NCI-H2107 treated with DMSO at 0.1 percent for 48 hours (cell line): ENCODE data around the gene GNL2.
A peak's percentile ranks its signal among the peaks of the same experiment; 100 is the strongest.
"Not testable (repeated sequence)": the region's sequence is repeated elsewhere in the genome, so short reads cannot be mapped to it uniquely, and the experiment has no call there.

Source experiments
- DNase-seq: peaks from one replicate; lab custom pipeline; 2025; ENCODE audit not compliant: unreplicated experiment; lab: John Stamatoyannopoulos, UW

GNL2 gene

DNA sequence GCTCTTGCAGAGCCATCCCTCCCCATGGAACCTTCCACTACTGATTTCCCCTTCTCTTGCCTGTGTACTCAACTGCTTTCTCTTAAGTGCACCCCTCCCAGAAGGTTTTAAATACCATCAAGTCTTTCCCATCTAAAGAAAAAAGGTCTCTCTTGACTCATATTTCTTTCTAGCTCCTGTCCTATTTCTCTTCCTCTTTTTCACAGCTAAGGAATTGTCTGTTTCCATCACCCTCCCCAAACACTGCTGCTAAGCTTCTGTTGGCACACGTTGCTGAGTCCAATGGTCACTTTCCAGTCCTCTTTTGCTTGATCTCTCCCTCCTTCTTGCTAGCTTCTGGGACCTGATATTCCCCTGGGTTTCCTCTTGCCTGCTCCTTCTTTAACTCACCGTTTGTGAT lies 13.3 kb upstream of the GNL2 start:
- no peak for DNase-seq

DNA sequence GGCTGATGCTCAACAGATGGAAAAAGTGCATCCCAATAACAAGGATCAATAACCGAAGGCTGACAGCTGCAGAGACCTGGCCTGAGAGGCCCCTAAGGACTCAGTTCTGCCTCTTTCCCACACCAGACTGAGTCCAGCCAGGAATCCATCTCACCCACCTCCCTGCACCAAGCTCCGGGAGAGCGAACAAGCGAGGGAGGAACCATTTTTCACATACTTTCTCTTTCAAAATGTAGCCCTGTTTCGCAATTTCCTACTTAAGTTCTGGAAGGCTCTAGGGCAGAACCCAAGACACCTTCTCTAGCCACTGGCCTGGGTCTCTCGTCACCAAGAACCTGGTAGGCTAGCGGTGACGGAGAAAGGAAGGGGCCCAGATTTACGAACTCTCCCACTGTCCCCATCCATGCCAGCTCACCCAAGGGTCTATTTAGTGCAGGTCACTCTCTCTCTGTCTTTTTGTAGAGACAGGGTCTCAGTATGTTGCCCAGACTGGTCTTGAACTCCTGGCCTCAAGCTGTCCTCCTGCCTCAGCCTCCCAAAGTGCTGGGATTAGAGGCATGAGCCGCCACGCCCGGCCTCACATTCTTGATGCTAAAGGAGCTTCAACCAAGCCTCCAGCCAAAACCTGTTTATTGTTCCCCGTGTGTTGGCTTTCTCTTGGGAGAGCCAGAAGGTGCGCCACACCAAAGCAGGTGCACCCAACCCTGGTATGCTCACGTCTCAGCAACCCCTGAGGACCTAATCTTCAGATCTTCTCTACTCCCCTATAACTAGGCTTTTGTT lies 10.9 kb upstream of the GNL2 start:
- DNase-seq = no peak

DNA sequence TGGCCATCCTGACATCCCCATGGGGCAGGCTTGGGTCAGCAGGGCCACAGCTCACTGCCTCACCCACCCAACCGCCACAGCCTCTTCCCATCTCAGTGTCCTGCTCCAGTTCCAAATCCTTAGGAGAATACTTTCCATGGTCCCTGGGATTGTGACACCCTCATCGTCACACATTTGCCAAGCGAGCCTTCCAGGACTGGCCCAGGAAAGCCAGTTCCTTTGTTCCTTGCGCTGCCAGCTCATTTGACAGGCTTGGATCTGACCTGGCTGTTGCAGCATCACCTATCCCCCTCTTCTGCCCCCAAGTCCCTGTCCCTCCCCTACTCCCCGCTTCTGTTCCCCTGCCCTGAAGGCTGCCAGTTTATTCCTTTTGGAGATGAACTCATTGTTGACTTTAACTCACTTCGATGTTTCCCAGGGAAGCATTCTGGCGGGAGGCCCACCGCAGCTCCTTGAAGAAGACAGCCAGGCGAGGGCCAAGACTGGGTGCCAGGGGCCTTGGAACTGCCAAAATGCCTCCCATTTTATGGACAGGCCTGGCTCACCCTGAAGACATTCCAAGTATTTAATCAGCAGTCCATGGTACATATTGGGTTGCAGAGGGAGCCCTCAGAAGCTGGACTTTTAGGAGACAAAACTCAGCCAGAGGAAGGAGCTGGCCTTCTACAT lies 10.2 kb upstream of the GNL2 start:
- DNase-seq = no peak

DNA sequence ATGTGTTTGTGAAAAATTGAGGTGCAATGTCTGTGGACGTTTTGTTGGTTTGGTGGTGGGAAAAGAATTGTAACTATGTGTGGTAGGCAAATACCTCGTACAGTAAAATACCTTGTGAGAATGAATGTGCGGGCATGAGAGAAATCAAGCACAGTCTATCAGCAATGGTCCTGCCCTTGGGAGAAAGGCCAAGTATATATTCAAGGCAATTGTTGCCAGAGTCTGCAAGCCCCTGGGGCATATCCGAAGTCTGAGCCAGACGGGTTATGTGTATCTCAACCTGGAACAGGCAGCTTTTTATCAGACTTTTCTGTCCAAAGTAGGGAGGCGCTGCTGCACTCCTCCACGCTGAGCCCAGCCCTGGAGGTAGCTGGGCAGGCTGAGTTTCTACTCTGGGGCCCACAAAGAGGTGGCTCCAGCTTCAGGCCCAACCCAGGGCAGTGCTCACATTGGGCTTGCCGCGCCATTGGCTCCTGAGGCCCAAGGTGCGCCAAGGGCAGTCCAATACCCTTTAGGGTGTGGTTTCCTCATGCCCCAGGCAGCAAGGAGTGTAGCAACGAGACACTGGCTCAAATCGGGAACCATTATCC lies 9.4 kb upstream of the GNL2 start:
- no peak for DNase-seq

DNA sequence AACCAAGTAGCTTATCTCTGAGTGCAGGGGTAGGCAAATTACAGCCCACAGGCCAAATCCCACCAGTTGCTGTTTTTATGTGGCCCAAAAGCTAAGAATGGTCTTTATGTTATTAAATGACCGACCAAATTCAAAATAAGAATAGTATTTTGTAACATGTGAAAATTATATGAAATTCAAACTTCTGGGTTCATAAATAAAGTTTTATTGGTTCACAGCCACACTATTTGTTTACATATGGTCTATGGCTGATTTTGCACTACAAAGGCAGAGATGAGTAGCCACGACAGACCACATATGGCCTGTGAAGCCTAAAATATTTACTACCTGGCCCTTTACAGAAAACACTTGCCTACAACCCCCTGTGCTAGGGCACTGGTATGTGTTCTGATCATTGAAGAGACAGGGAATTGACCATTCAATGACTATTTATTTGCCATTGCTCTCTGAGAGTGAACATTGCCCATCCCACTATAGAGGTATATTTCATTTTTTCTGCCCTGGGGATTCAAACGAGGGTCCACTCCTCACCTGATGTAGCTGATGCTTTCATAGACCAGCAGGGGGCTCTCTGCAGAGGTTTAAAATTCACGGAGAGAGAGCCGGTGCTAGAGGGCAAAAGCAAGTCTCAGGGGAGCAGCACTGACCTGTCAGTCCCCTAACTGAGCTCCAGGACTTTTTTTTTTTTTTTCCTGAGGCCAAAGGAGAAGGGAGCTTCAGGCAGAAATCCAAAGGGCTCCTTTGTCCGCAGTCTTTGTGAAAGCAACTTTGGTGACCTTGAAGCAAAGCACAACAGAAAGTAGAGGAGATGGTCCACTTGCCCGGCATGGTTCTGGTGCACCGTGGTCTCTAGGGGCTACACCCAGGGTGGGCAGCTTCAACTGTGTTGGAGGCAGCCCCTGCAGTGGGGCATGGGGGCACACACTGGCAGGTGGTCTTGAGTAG lies 7.3 kb upstream of the GNL2 start:
- DNase-seq = peak; percentile 5

DNA sequence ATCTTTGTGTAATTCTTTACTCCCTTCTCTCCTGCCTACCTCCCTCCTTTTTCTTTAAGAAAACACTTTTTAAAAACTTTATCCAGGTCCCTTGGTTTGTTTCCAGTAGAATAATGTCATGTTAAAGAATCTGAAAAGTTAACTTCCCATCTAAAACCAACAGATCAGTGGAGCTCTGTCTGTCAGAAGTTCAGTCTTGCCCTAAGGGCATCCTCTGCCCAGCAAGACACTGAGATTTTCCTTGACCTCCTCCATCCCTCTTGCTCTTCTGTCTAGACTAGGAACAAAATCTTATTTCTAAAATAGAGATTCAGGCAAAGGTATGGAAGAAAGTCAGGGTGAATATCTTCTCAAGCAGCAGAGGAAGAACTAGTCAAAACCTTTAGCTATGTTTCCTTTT lies 5.7 kb upstream of the GNL2 start:
- no peak for DNase-seq

DNA sequence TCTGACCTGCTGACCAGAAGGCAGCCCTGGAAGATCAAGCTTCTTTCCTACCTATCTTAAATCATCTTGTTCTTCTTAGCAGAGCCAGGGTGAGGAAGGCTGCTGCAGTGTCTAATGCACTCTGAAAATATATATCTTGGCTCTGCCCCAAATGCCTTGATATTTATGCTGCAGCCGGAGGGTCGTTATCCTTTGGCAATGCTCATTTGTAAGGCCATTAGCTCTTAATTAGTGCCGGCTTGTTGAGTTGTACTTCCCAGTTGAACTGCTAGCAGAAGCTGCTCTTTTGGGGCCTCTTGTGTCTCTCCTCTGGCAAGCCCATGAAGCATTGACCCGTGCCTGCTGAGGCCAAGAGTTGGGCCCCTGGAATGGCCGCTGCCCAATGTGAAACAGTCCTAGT lies 4.2 kb upstream of the GNL2 start:
- no peak for DNase-seq

DNA sequence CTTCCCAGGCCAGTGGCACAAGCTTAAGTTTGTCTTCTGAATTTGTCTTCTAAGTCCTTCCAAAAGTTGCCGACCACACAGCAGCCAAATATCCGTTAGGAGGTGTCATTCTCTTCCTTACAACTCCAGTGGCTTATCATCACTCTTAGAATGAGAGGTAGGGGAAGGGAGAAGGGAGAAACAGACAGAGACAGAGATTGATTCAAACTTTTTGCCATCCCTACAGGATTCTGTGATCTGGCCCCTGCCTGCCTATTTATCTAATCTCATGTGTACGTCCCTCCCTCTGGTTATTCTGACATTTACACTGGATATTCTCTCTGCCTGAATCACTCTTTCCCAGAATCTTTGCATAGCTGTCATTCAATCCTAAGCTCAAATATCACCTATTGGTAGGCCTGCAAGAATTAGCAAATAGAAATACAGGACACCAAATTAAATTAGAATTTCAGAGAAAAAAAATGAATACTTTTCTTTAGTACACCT lies 488 bp upstream of the GNL2 start:
- no peak for DNase-seq

DNA sequence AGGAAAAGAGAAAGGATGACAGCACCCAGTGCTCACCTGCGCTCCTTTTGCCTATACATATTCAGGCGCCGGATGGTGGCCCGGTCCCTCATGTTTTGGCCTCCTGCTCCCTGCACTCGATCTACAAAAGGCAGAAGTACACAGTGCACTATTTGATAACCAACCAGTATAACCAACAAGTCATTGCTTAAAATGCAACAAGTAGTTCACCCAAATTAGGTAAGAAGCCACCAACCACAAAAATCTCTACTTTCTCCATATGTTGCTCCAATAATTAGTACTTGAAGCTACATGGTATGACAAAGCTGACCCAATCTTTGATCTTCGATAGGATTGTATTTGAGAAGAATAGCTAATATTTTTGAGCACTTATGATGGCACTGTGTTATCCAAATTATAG lies 2.0 kb downstream of the GNL2 start:
- no peak for DNase-seq

DNA sequence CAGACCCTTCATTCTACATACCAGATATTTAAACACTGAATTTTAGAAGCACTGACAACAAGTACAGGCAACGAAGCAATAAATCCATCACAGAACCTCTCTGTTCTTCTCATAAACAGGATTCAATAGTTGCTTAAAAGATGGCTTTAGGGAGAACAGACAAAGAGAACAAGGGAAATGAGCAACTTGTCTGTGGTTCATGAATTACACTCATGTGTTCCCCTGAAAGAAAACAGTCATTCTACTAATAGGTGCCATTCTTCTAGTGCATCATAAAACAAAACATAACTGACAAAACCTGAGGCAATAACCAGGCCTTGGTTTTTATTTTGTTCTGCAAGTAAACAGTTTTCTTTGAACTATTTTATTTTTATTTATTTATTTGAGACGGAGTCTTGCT lies 6.8 kb downstream of the GNL2 start:
- no peak for DNase-seq

DNA sequence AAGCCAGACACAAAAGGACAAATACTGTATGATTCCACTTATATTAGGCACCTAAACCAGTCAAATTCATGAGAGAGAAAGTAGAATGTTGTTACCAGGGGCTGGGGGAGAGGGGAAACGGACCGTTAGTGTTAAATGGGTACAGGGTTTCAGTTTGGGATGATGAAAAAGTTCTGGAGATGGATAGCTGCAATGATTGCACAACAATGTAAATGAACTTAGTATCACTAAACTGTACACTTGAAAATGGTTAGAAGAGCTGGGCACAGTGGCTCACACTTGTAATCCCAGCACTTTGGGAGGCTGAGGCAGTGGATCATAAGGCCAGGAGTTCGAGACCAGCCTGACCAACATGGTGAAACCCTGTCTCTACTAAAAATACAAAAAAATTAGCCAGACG lies 11.2 kb downstream of the GNL2 start:
- not testable (repeated sequence) for DNase-seq

DNA sequence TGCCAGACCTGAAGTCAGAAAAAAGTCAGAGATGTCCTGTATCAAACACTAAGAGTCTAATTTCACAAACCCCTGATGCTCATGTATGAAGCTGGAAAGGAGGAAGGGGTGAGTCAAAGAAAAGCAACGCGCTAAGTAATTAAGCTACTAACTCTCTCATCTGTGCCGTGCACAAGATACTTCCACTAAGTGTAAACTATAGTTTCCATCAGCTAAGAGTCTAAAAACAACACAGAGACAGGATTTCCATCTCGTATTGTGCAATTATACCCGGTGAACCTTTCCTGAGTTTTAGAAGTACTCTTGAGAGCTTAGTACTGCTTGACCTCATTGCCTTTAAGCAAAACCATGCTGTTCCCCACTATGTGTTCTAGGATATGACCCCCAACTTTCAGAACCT lies 20.0 kb downstream of the GNL2 start:
- DNase-seq = no peak

DNA sequence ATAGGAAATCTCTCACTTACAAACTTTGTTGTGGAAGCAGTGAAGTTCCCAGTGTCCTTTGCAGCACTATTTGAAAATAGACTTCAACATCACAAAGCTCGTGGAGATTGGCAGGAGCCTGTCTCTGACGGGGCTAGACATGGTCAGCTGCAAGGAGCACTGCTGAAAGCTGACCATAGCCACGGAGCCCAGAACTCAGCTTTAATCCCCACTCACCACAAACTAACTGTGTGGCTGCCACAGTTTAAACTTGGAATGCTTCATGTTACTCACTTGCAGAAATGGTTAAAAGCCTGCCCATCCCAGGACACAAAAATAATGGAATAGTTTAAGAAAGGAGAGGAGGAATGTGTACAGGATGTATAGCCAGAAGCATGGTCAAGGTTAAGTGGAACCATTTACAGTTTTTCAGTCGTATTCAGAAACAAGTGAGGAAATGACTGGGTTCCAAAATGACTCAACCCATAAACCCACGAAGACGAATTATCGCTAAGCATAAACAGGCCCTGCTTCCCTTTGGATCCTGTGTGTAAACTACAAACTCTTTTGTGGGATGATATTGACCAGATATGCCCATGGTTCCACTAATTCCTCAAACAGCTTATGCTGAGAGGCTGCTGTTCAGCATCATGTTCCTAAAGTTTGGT lies 20.8 kb downstream of the GNL2 start:
- no peak for DNase-seq

DNA sequence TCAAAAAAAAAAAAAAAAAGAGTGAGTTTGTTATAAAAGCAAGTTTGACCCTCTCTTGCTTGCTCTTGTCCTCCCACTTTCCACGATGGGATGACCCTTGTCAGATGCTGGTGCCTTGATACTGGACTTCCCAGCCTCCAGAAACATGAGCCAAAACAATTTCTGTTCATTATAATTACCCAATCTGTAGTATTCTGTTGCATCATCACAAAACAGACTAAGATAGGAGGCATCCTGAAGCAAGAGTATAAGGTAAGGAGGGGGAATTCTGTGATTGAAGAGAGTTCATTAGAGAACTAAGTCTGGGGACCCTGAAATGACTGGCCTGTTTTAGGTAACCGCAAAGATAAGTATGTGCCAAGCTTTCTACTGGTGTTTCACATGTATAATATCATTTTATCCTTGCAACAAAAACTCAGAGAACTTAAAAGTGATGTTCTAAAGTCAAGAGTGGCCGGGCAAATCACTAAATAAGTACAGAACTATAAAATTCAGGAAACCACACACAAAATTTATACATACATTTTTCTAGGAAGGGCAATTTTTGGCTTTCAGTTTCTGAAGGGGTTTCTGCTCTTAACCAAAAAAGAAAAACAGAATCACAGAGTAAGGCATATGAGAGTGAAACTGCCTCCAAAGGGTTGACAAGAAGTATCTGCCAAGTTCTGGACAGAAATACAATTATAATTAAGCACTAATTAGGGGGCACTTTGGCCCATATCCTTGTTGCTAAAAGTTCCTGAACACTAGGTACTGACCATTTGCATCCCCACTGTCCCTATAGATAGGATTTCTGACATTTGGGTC lies 25.0 kb downstream of the GNL2 start:
- DNase-seq = no peak

DNA sequence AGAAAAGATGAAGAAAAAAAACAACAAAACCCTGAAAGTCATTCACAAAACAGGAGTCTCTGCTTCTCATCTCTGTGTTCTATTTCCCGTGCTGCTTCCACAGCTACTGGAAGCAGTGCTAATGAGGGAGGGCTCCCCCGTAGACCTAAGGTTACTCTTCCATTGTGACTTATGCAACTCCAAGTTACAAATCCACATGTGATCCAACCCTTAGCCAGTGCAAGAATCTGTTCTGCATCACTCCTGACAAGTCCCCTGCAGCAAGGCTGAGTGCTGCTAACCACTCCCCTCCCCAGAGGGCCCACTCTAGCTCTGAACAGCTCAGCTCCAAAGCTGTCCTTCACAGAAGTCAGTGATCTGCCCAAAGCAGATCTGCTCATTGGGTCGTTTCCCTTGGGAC lies 28.7 kb downstream of the GNL2 start:
- DNase-seq = no peak

DNA sequence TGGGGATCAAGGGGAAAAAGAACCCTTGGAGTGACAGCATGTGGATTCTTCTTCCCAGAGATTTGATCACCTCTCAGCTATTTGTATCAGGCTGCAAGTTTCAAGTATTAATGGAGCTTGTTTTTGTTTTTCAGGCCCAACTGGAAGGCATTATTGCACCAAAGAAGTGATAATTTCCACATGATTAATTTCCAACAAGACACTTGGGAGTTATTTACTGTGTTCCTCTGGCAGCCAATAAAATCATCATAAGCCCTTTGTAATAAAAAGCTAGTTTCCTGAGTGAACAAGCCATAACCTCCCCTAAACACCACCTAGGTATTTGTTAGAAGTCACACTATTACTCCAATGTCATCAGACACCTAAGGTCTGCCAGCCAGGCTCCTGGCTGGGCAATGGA lies 30.8 kb downstream of the GNL2 start:
- DNase-seq = no peak

DNA sequence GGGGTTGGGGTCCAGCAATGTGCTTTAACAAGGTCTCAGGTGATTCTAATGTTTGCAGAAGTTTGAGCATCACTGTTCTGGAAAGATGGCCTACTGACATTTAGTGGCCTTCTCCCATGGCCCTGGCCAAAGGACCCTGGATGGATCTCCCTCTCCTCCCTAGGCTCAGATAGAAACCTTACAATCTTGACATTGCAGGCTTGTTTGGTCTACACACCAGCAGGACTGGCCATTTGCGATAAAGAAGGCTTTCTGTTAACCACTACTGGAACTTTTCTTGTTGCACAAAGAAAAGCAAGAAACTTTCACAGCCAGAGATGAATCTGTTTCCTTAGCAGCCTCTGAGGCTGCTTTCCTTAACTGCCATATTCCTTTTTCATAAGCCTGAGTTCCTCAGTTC lies 32.8 kb downstream of the GNL2 start:
- no peak for DNase-seq

DNA sequence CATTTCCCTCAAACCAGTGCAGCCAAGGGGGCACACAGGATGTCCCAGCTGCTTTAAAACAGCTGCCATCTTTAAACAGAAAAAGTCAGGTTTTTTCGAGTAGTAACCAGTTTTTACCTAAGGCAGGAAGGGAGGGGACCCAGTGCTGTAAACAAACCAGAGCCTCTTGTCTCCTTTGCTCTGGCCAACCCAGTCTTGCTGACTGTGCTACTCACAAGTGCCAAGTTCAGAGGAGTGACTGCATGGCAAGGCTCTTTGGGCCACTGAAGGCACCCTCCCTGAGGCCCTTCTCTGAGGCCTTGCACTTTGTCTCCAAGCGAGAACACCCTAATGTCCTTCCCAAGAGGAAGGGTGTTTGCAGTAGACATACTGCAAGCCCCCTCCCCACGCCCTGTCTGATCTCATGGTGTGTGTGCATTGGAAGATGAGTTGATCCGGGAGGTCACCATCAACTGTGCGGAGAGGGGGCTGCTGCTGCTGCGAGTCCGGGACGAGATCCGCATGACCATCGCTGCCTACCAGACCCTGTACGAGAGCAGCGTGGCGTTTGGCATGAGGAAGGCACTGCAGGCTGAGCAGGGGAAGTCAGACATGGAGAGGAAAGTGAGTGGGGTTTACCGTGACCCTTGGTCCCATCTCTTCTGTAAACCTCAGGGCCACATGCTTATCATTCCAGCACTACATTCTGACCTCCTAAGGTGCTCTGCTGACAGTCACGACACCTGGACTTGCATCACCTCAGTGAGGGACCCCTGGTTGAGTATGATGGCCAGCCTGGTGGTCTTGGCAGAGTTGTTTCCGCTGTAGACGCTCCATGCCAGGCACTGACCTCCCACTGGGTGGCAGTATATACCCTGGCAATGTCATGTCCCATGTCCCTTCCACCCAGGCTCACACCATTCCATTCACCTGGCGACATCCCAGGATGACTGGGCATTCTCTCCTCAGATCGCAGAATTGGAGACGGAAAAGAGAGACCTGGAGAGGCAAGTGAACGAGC lies 34.3 kb downstream of the GNL2 start:
- DNase-seq = no peak
